Spleen (tissue), 11 donors: ENCODE data around the gene CHD6. TPM values are rescaled to one million over a fixed set of nuclear protein-coding genes. Genes with fewer than 3 reads are reported as not detected.

Source experiments
- DNase-seq: peaks from one replicate; pipeline ENCODE4 v3.0.0-alpha.2; 2020
- H3K27ac ChIP-seq, 8 donors: fragments of 200-600 bp; sonication (generic) in 7 of 8; 1 replicate in 4 of 8; 2 replicates in 4 of 8; pipeline versions ENCODE4 v1.5.0 to v1.8.0; 2016 to 2021; ENCODE audit warnings: inconsistent platforms in 4 of 8, mild to moderate bottlenecking in 4 of 8, moderate library complexity in 1 of 8
- H3K27me3 ChIP-seq, 7 donors: fragments of 200-600 bp; sonication (generic) in 6 of 7; replicated peaks in 1 of 7; 1 replicate in 4 of 7; 2 replicates in 3 of 7; pipeline versions ENCODE4 v1.5.0 to v1.8.0; 2016 to 2021; ENCODE audit warnings: inconsistent platforms in 3 of 7, mild to moderate bottlenecking in 1 of 7
- H3K36me3 ChIP-seq, 6 donors: fragments of 200-600 bp; sonication (generic) in 5 of 6; 1 replicate in 4 of 6; 2 replicates in 2 of 6; pipeline versions ENCODE4 v1.5.0 to v1.8.0; 2016 to 2021; ENCODE audit warnings: inconsistent platforms in 2 of 6
- H3K4me1 ChIP-seq, 6 donors: fragments of 200-600 bp; sonication (generic) in 5 of 6; 1 replicate in 3 of 6; 2 replicates in 3 of 6; pipeline versions ENCODE4 v1.5.0 to v1.8.0; 2016 to 2021; ENCODE audit warnings: inconsistent platforms in 3 of 6
- H3K4me3 ChIP-seq, 8 donors: fragments of 200-600 bp; sonication (generic) in 7 of 8; 1 replicate in 4 of 8; 2 replicates in 4 of 8; pipeline versions ENCODE4 v1.5.0 to v1.8.0; 2016 to 2021; ENCODE audit warnings: inconsistent platforms in 4 of 8, mild to moderate bottlenecking in 4 of 8, moderate library complexity in 2 of 8
- H3K9me3 ChIP-seq, 8 donors: fragments of 200-600 bp; sonication (generic) in 7 of 8; 1 replicate in 4 of 8; 2 replicates in 4 of 8; pipeline versions ENCODE4 v1.5.0 to v1.8.0; 2016 to 2021; ENCODE audit warnings: inconsistent platforms in 4 of 8
- CTCF ChIP-seq, 11 experiments: fragments of 200-600 bp in 7 of 11; fragments of 450-650 bp in 4 of 11; sonication (generic) in 4 of 11; IDR thresholded peaks in 8 of 11; conservative IDR thresholded peaks in 3 of 11; 1 replicate in 7 of 11; 2 replicates in 4 of 11; pipeline versions ENCODE4 v1.4.0 to v1.8.0; 2016 to 2021; ENCODE audit warnings: antibody characterized with exemption in 11 of 11, inconsistent platforms in 4 of 11, mild to moderate bottlenecking in 1 of 11
- POLR2A ChIP-seq, 3 donors: fragments of 450-650 bp; IDR thresholded peaks; one replicate each; pipeline ENCODE4 v1.5.1; 2017; ENCODE audit warnings: antibody characterized with exemption in 3 of 3, mild to moderate bottlenecking in 1 of 3
- POLR2AphosphoS5 ChIP-seq, 3 donors: sonication (generic); formaldehyde crosslinking; IDR thresholded peaks; one replicate each; pipeline ENCODE4 v1.5.1; 2017; ENCODE audit warnings: antibody characterized with exemption in 3 of 3
- WGBS, 5 donors: extraction: QIAGEN DNeasy Blood & Tissue Kit in 3 of 5; methylation state at CpG; one replicate each; pipeline versions ENCODE4 v1.1.5 to v1.1.7; 2013 to 2018; 5-methylcytosine and 5-hydroxymethylcytosine counted together
- intact Hi-C: fragments of 100-400 bp; cut with DNase I; formaldehyde crosslinking; loops from one replicate; pipeline ENCODE4 v1.15.0; 2023; ENCODE audit warnings: low total_unique reads
- polyA plus RNA-seq, 3 donors: library from polyadenylated mRNA; stranded (reverse); fragments of 200-250 nt; gene quantifications; one replicate each; pipeline ENCODE4 v1.2.1, GENCODE V29; 2013
- total RNA-seq, 7 donors: library from RNA; depleted of rRNA in 3 of 7; stranded (reverse); fragments of >200 nt in 3 of 7; fragmentation: NEBNext Ultra II Directional in 4 of 7; extraction: Animal tissue kit (Norgen Biotek cat#: 25700) in 4 of 7; gene quantifications; one replicate each; pipeline versions ENCODE4 v1.1.0 to v1.2.1, GENCODE V29; 2016 to 2021
- donor health status: healthy with polysubstance abuse.
- donor health status: DM: no; HTN: no; CAD: no; lungs with moderate emphysema.
- donor health status: DM: no; HTN: no; CAD: no.
- donor health status: Bipolar disorder and iron deficiency.
- donor health status: healthy.
- donor health status: DM: no; HTN: no; CAD: no.
- donor health status: DM: yes; HTN: yes; CAD: no.

Gene CHD6
- total and polyA plus RNA-seq, 10 donors, result 4.2 to 68.3 (median 47.8) TPM

DNA sequence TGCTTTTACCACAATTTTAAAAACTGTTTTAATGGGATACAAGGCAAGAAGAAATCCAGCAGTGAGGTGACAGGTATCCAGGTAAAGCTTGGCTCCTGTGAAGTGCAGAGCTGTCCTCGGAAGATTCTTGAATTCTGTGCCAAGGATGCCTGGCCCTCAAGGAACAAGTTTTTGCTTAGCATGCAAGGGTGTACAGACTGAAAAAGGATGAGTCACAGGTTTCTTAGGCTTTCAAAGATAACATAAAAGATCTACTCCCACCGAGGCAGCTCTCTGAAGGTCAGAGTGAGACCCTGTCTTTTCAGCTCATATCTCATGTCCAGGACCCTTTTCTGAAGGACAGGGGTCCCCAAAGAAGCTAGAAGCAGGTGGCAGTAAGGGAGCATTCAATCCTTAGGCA, 83.3 kb downstream of the CHD6 start:
- 81 to 97% (median 91%) methylated on average over 2 of the region's 2 CpGs for WGBS, 5 donors

GRCh38 chr20:41534170-41534569, 84.0 kb downstream of the CHD6 start:
- peaks cover 0 to 4% (median 0%) of the 10 kb centered on the region in 6 donors for H3K4me1 ChIP-seq
- no peak for DNase-seq
- no peak overlapping the region for H3K27ac ChIP-seq
- TF ChIP-seq POLR2A (IDR thresholded peaks at IDR 0.05), result no peak
- no peak for TF ChIP-seq POLR2AphosphoS5 (IDR thresholded peaks at IDR 0.05)
- TF ChIP-seq CTCF (IDR thresholded peaks at IDR 0.05 in 8 of 11, conservative IDR thresholded peaks at IDR 0.05 in 3 of 11), result no peak
- H3K9me3 ChIP-seq, result peaks cover 0 to 17% (median 10%) of the 10 kb centered on the region in 8 donors
- H3K27me3 ChIP-seq, result no peaks in the 10 kb centered on the region
- H3K36me3 ChIP-seq, result peaks cover 0 to 59% (median 15%) of the 10 kb centered on the region in 6 donors
- intact Hi-C loops, result no loop called here
- H3K4me3 ChIP-seq, result no peak overlapping the region

More for the DNA sequence above, 83.3 kb downstream of the CHD6 start:
- intact Hi-C loops, result no loop called here
- Histone ChIP-seq H3K4me1 (peaks cover 0 to 4% (median 0%) of the 10 kb centered on the region in 6 donors), H3K27ac (no peak overlapping the region), H3K27me3 (no peaks in the 10 kb centered on the region), H3K36me3 (peaks cover 0 to 60% (median 15%) of the 10 kb centered on the region in 6 donors), H3K4me3 (no peak overlapping the region), H3K9me3 (peaks cover 0 to 17% (median 10%) of the 10 kb centered on the region in 8 donors)
- TF ChIP-seq CTCF (IDR thresholded peaks at IDR 0.05 in 8 of 11, conservative IDR thresholded peaks at IDR 0.05 in 3 of 11) (no peak), POLR2A (IDR thresholded peaks at IDR 0.05) (no peak), POLR2AphosphoS5 (IDR thresholded peaks at IDR 0.05) (no peak)
- DNase-seq, result no peak

- WGBS, 5 donors, result 65 to 85% (median 71%) methylated on average over 2 of the region's 2 CpGs
- no peak for DNase-seq
- peaks cover 0 to 57% (median 15%) of the 10 kb centered on the region in 6 donors for H3K36me3 ChIP-seq
- peaks cover 0 to 4% (median 0%) of the 10 kb centered on the region in 6 donors for H3K4me1 ChIP-seq
- H3K27ac ChIP-seq, result no peak overlapping the region
- H3K27me3 ChIP-seq, result no peaks in the 10 kb centered on the region
- intact Hi-C loops, result no loop called here
- TF ChIP-seq POLR2AphosphoS5 (IDR thresholded peaks at IDR 0.05) (no peak), POLR2A (IDR thresholded peaks at IDR 0.05) (no peak), CTCF (IDR thresholded peaks at IDR 0.05 in 8 of 11, conservative IDR thresholded peaks at IDR 0.05 in 3 of 11) (no peak)
- H3K4me3 ChIP-seq, result no peak overlapping the region
- H3K9me3 ChIP-seq, result peaks cover 0 to 15% (median 10%) of the 10 kb centered on the region in 8 donors
Measured at GRCh38 chr20:41533537-41534136, 84.5 kb downstream of the CHD6 start.

- TF ChIP-seq POLR2AphosphoS5 (IDR thresholded peaks at IDR 0.05) (no peak), CTCF (IDR thresholded peaks at IDR 0.05 in 8 of 11, conservative IDR thresholded peaks at IDR 0.05 in 3 of 11) (no peak), POLR2A (IDR thresholded peaks at IDR 0.05) (no peak)
- 88 to 93% (median 90%) methylated on average over 11 of the region's 11 CpGs for WGBS, 5 donors
Measured at GRCh38 chr20:41532935-41533334, 85.2 kb downstream of the CHD6 start.

More at GRCh38 chr20:41532935-41533334, 85.2 kb downstream of the CHD6 start:
- no peak for DNase-seq
- peaks cover 0 to 8% (median 6%) of the 10 kb centered on the region in 8 donors for H3K9me3 ChIP-seq
- H3K4me1 ChIP-seq, result peaks cover 0 to 4% (median 0%) of the 10 kb centered on the region in 6 donors
- no peaks in the 10 kb centered on the region for H3K27me3 ChIP-seq
- peaks cover 0 to 52% (median 15%) of the 10 kb centered on the region in 6 donors for H3K36me3 ChIP-seq
- intact Hi-C loops, result no loop called here
- H3K4me3 ChIP-seq, result no peak overlapping the region
- H3K27ac ChIP-seq, result no peak overlapping the region
